Thymus (tissue), 11 donors: ENCODE data around the gene OVOL1. TPM values are rescaled to one million over a fixed set of nuclear protein-coding genes. Genes with fewer than 3 reads are reported as not detected.
"Not testable (repeated sequence)": the region's sequence is repeated elsewhere in the genome, so short reads cannot be mapped to it uniquely, and the experiment has no call there.

Source experiments
- DNase-seq, 9 donors: peaks; one replicate each; pipeline ENCODE4 v3.0.0-alpha.2; 2013; ENCODE audit warnings: low spot score in 9 of 9, low read depth in 6 of 9, missing footprints in 1 of 9
- H3K27ac ChIP-seq, 2 donors: one replicate each; pipeline ENCODE4 v1.5.1; 2013; ENCODE audit warnings: control low read depth in 1 of 2, low read depth in 1 of 2, low read length in 1 of 2, mild to moderate bottlenecking in 1 of 2, moderate library complexity in 1 of 2
- H3K27me3 ChIP-seq, 2 donors: one replicate each; pipeline ENCODE4 v1.5.1; 2013; ENCODE audit warnings: low read length in 1 of 2; ENCODE audit not compliant: control insufficient read depth in 2 of 2, insufficient read depth in 1 of 2
- H3K36me3 ChIP-seq, 2 donors: one replicate each; pipeline ENCODE4 v1.5.1; 2013; ENCODE audit warnings: low read length in 1 of 2, mild to moderate bottlenecking in 1 of 2, moderate library complexity in 1 of 2; ENCODE audit not compliant: control insufficient read depth in 2 of 2, insufficient read depth in 2 of 2
- H3K4me1 ChIP-seq, 2 donors: one replicate each; pipeline ENCODE4 v1.5.1; 2013; ENCODE audit warnings: low read length in 2 of 2; ENCODE audit not compliant: control insufficient read depth in 2 of 2, insufficient read depth in 2 of 2
- H3K4me3 ChIP-seq, 2 donors: one replicate each; pipeline ENCODE4 v1.5.1; 2013; ENCODE audit warnings: low read length in 2 of 2, control low read depth in 1 of 2, mild to moderate bottlenecking in 1 of 2
- H3K9me3 ChIP-seq, 2 donors: one replicate each; pipeline ENCODE4 v1.5.1; 2013; ENCODE audit warnings: low read length in 1 of 2, mild to moderate bottlenecking in 1 of 2; ENCODE audit not compliant: control insufficient read depth in 2 of 2, insufficient read depth in 1 of 2
- WGBS: extraction: QIAGEN DNeasy Blood & Tissue Kit; methylation state at CpG from one replicate; pipeline ENCODE4 v1.1.7; 2013; 5-methylcytosine and 5-hydroxymethylcytosine counted together
- polyA plus RNA-seq: library from polyadenylated mRNA; stranded (reverse); fragments of 200-250 nt; gene quantifications from one replicate; pipeline ENCODE4 v1.2.3, GENCODE V29; 2013
- total RNA-seq: library from RNA; stranded (reverse); fragments of 120-200 nt; gene quantifications from one replicate; pipeline ENCODE4 v1.2.4, GENCODE V29; 2013
- donor health status: healthy.

The OVOL1 gene
- total and polyA plus RNA-seq, 2 donors: 0.47 to 1.3 TPM

- not testable (repeated sequence) for H3K4me3 ChIP-seq, DNase-seq, H3K4me1 ChIP-seq, H3K9me3 ChIP-seq, H3K27ac ChIP-seq, H3K36me3 ChIP-seq, H3K27me3 ChIP-seq
- WGBS: 93% methylated on average over 5 of the region's 5 CpGs
Measured at GRCh38 chr11:65762169-65762568, 24.7 kb upstream of the OVOL1 start.

- H3K36me3 ChIP-seq, H3K27ac ChIP-seq, H3K9me3 ChIP-seq, DNase-seq, H3K27me3 ChIP-seq, H3K4me1 ChIP-seq, H3K4me3 ChIP-seq: not testable (repeated sequence)
- 89% methylated on average over 22 of the region's 29 CpGs for WGBS
Measured at GRCh38 chr11:65762816-65763215, 24.0 kb upstream of the OVOL1 start.

- WGBS: 95% methylated on average over 5 of the region's 5 CpGs
Measured at GRCh38 chr11:65764434-65764833, 22.4 kb upstream of the OVOL1 start.

GRCh38 chr11:65766535-65766934 is 20.3 kb upstream of the OVOL1 start:
- H3K4me1 ChIP-seq: no peaks in the 10 kb centered on the region
- 72% methylated on average over 7 of the region's 7 CpGs for WGBS
- no peak overlapping the region for H3K4me3 ChIP-seq
- no peaks in the 10 kb centered on the region for H3K36me3 ChIP-seq
- no peaks in the 10 kb centered on the region for H3K9me3 ChIP-seq
- DNase-seq: no peak
- peaks cover 0 to 3% of the 10 kb centered on the region in 2 donors for H3K27me3 ChIP-seq
- H3K27ac ChIP-seq: no peak overlapping the region

More at GRCh38 chr11:65764434-65764833, 22.4 kb upstream of the OVOL1 start:
- Histone ChIP-seq H3K27ac (no peak overlapping the region), H3K4me3 (no peak overlapping the region), H3K27me3 (peaks cover 0 to 10% of the 10 kb centered on the region in 2 donors), H3K36me3 (no peaks in the 10 kb centered on the region), H3K9me3 (no peaks in the 10 kb centered on the region), H3K4me1 (no peaks in the 10 kb centered on the region)
- no peak for DNase-seq

GRCh38 chr11:65767406-65767805 is 19.5 kb upstream of the OVOL1 start:
- Histone ChIP-seq H3K4me3 (no peak overlapping the region), H3K27me3 (peaks cover 0 to 3% of the 10 kb centered on the region in 2 donors), H3K36me3 (no peaks in the 10 kb centered on the region), H3K27ac (no peak overlapping the region), H3K4me1 (no peaks in the 10 kb centered on the region), H3K9me3 (no peaks in the 10 kb centered on the region)
- no peak for DNase-seq
- 96% methylated on average over 10 of the region's 10 CpGs for WGBS

GRCh38 chr11:65767806-65768205 is 19.1 kb upstream of the OVOL1 start:
- H3K9me3 ChIP-seq: not testable (repeated sequence)

GRCh38 chr11:65770951-65771567 is 15.8 kb upstream of the OVOL1 start:
- H3K4me3 ChIP-seq: no peak overlapping the region
- DNase-seq: no peak
- H3K27me3 ChIP-seq: peaks cover 0 to 3% of the 10 kb centered on the region in 2 donors
- no peaks in the 10 kb centered on the region for H3K9me3 ChIP-seq
- peaks cover 0 to 4% of the 10 kb centered on the region in 2 donors for H3K36me3 ChIP-seq
- 96% methylated on average over 12 of the region's 12 CpGs for WGBS
- H3K4me1 ChIP-seq: no peaks in the 10 kb centered on the region
- H3K27ac ChIP-seq: no peak overlapping the region

More at GRCh38 chr11:65767806-65768205, 19.1 kb upstream of the OVOL1 start:
- not testable (repeated sequence) for H3K27ac ChIP-seq, DNase-seq, H3K27me3 ChIP-seq, H3K4me1 ChIP-seq, H3K36me3 ChIP-seq, H3K4me3 ChIP-seq
- WGBS: 93% methylated on average over 5 of the region's 5 CpGs

GRCh38 chr11:65771589-65772112 is 15.2 kb upstream of the OVOL1 start:
- DNase-seq: no peak
- WGBS: 82% methylated on average over 6 of the region's 6 CpGs
- Histone ChIP-seq H3K4me3 (no peak overlapping the region), H3K4me1 (no peaks in the 10 kb centered on the region), H3K9me3 (no peaks in the 10 kb centered on the region), H3K27me3 (peaks cover 0 to 3% of the 10 kb centered on the region in 2 donors), H3K27ac (no peak overlapping the region), H3K36me3 (peaks cover 4 to 7% of the 10 kb centered on the region in 2 donors)

GRCh38 chr11:65773784-65774411 is 13.0 kb upstream of the OVOL1 start:
- no peak overlapping the region for H3K4me3 ChIP-seq
- no peaks in the 10 kb centered on the region for H3K4me1 ChIP-seq
- H3K27me3 ChIP-seq: no peaks in the 10 kb centered on the region
- DNase-seq: no peak
- WGBS: 82% methylated on average over 8 of the region's 8 CpGs
- H3K9me3 ChIP-seq: no peaks in the 10 kb centered on the region
- H3K36me3 ChIP-seq: peaks cover 20 to 26% of the 10 kb centered on the region in 2 donors
- H3K27ac ChIP-seq: no peak overlapping the region
